PC-9 (cell line): ENCODE results near the gene CBFA2T3.

ENCODE experiments used
- CTCF ChIP-seq: fragments of 200-600 bp; sonication (generic); conservative IDR thresholded peaks from 2 replicates; pipeline ENCODE4 v1.6.1; 2017; ENCODE audit warnings: mixed run types, antibody characterized with exemption, mild to moderate bottlenecking, moderate library complexity
- EZH2 ChIP-seq: fragments of 200-600 bp; sonication (generic); IDR thresholded peaks from 2 replicates; pipeline ENCODE4 v1.8.0; 2017; ENCODE audit warnings: antibody characterized with exemption, low read depth

GRCh38 chr16:88977018-88977811 is at the start of gene CBFA2T3:
- TF ChIP-seq CTCF: no peak
- TF ChIP-seq EZH2: no peak
